ENCODE data around the gene MAML2. TPM values are rescaled to one million over a fixed set of nuclear protein-coding genes. Genes with fewer than 3 reads are reported as not detected.
A peak's percentile ranks its signal among the peaks of the same experiment; 100 is the strongest.

MAML2 gene
- polyA plus RNA-seq, 1 of the 3 experiments (the other 2 are of a cell fraction), result 20.1 TPM

- H3K9ac ChIP-seq, result no peak overlapping the region
- no peaks in the 10 kb centered on the region for H3K27me3 ChIP-seq (ENCODE audit: insufficient read depth)
- CTCF ChIA-PET, result interaction anchor here (0.6 to 1.5 kb wide), 3 partner anchors 52 to 258 kb away, joined by 3 to 5 read pairs (median 3); partner anchors contain the start of gene MAML2
- H4K20me1 ChIP-seq (ENCODE audit: insufficient read depth), result no peaks in the 10 kb centered on the region
- no peak overlapping the region for H2AFZ ChIP-seq (ENCODE audit: low read depth)
- peaks cover 37% of the 10 kb centered on the region for H3F3A ChIP-seq (replicated peaks; ENCODE audit: insufficient read depth)
- no peaks in the 10 kb centered on the region for H3K9me3 ChIP-seq
- H3K27ac ChIP-seq (ENCODE audit: low read depth in 2 of 2, low read length in 1 of 2), result no peak overlapping the region
- POLR2A ChIA-PET, result no interaction called here
- H3K79me2 ChIP-seq (ENCODE audit: insufficient read depth), result peaks cover 77% of the 10 kb centered on the region
- peaks cover 0 to 11% of the 10 kb centered on the region in 2 experiments for H3K36me3 ChIP-seq (replicated peaks in 1 of 2; ENCODE audit: control insufficient read depth in 1 of 2, insufficient read depth in 2 of 2, low read length in 1 of 2)
- H3K9me2 ChIP-seq, result no peaks in the 10 kb centered on the region
- no peak overlapping the region for H3K4me2 ChIP-seq
- no peak overlapping the region for H3K4me3 ChIP-seq (ENCODE audit: low read depth in 2 of 2, low read length in 1 of 2)
- DNase-seq, result no peak
- WGBS (ENCODE audit: low lambda C conversion rate), result 100% methylated on average over 5 of the region's 5 CpGs
- peaks cover 12 to 41% of the 10 kb centered on the region in 2 experiments for H3K4me1 ChIP-seq (ENCODE audit: control insufficient read depth in 1 of 2, insufficient read depth in 2 of 2, low read depth in 1 of 2, low read length in 1 of 2)
- TF ChIP-seq EZH2phosphoT487 (IDR thresholded peaks at IDR 0.05; ENCODE audit: borderline replicate concordance, low read depth), result no peak
- TF ChIP-seq NFIC (IDR thresholded peaks at IDR 0.05; ENCODE audit: borderline replicate concordance), result no peak
- TF ChIP-seq CHD2 (IDR thresholded peaks at IDR 0.05; ENCODE audit: low read length, partially characterized antibody), result no peak
- no peak for TF ChIP-seq FOXM1 (IDR thresholded peaks at IDR 0.05; ENCODE audit: low read depth)
- TF ChIP-seq GATA2 (CRISPR knock-in tag; IDR thresholded peaks at IDR 0.05), result no peak
- no peak for TF ChIP-seq RFX5 (IDR thresholded peaks at IDR 0.05; ENCODE audit: low read length)
- no peak for TF ChIP-seq MEF2A (IDR thresholded peaks at IDR 0.05; ENCODE audit: borderline replicate concordance, low read depth)
- TF ChIP-seq NRF1 (IDR thresholded peaks at IDR 0.05; ENCODE audit: low read depth, low read length), result no peak
- TF ChIP-seq USF2 (IDR thresholded peaks at IDR 0.05; ENCODE audit: borderline replicate concordance, low read depth, low read length), result no peak
- TF ChIP-seq MXI1 (IDR thresholded peaks at IDR 0.05; ENCODE audit: low read depth, low read length), result no peak
- TF ChIP-seq GABPA (IDR thresholded peaks at IDR 0.05; ENCODE audit: low read depth), result no peak
- TF ChIP-seq USF1 (IDR thresholded peaks at IDR 0.05; ENCODE audit: borderline replicate concordance, low read depth), result no peak
Measured at GRCh38 chr11:96107143-96107824, 235.7 kb downstream of the MAML2 start.

GRCh38 chr11:96106645-96107044 is 236.3 kb downstream of the MAML2 start:
- Histone ChIP-seq H4K20me1 (ENCODE audit: insufficient read depth) (no peaks in the 10 kb centered on the region), H3K4me2 (no peak overlapping the region), H3K36me3 (replicated peaks in 1 of 2; ENCODE audit: control insufficient read depth in 1 of 2, insufficient read depth in 2 of 2, low read length in 1 of 2) (peaks cover 0 to 10% of the 10 kb centered on the region in 2 experiments), H3K9me3 (no peaks in the 10 kb centered on the region), H3K79me2 (ENCODE audit: insufficient read depth) (peaks cover 75% of the 10 kb centered on the region), H3K4me3 (ENCODE audit: low read depth in 2 of 2, low read length in 1 of 2) (no peak overlapping the region), H3K27me3 (ENCODE audit: insufficient read depth) (no peaks in the 10 kb centered on the region), H2AFZ (ENCODE audit: low read depth) (no peak overlapping the region), H3K4me1 (ENCODE audit: control insufficient read depth in 1 of 2, insufficient read depth in 2 of 2, low read depth in 1 of 2, low read length in 1 of 2) (peaks cover 10 to 38% of the 10 kb centered on the region in 2 experiments), H3F3A (replicated peaks; ENCODE audit: insufficient read depth) (peaks cover 39% of the 10 kb centered on the region), H3K9me2 (no peaks in the 10 kb centered on the region), H3K9ac (no peak overlapping the region), H3K27ac (ENCODE audit: low read depth in 2 of 2, low read length in 1 of 2) (peak overlapping the region in 1 of 2 experiments; percentile 97; a peak in 1 of 4 replicates)
- ChIA-PET POLR2A (no interaction called here), CTCF (no interaction called here)
- DNase-seq, result no peak
- 87% methylated on average over 3 of the region's 3 CpGs for WGBS (ENCODE audit: low lambda C conversion rate)
- TF ChIP-seq TEAD4 (IDR thresholded peaks at IDR 0.05; ENCODE audit: borderline replicate concordance, insufficient read depth), result no peak
- no peak for TF ChIP-seq RCOR1 (IDR thresholded peaks at IDR 0.05; ENCODE audit: low read length)
- TF ChIP-seq EZH2phosphoT487 (IDR thresholded peaks at IDR 0.05; ENCODE audit: borderline replicate concordance, low read depth), result no peak
- TF ChIP-seq TAF1 (IDR thresholded peaks at IDR 0.05; ENCODE audit: borderline replicate concordance, low read depth, low read length), result no peak
- no peak for TF ChIP-seq ELF1 (IDR thresholded peaks at IDR 0.05)
- TF ChIP-seq GABPA (IDR thresholded peaks at IDR 0.05; ENCODE audit: low read depth), result no peak
- TF ChIP-seq REST (IDR thresholded peaks at IDR 0.05; ENCODE audit: low read depth, low read length), result no peak
- no peak for TF ChIP-seq PBX3 (IDR thresholded peaks at IDR 0.05)
- no peak for TF ChIP-seq CHD2 (IDR thresholded peaks at IDR 0.05; ENCODE audit: low read length, partially characterized antibody)
- no peak for TF ChIP-seq CTCF (IDR thresholded peaks at IDR 0.05)
- no peak for TF ChIP-seq NRF1 (IDR thresholded peaks at IDR 0.05; ENCODE audit: low read depth, low read length)

All from SK-N-SH (cell line).